ENCODE measurements around the gene INSIG1. TPM values are rescaled to one million over a fixed set of nuclear protein-coding genes. Genes with fewer than 3 reads are reported as not detected.
A peak's percentile ranks its signal among the peaks of the same experiment; 100 is the strongest.

Gene INSIG1
- total RNA-seq, 1 experiment from 2014 or later = 54.7 TPM

GRCh38 chr7:155356323-155357105, 58.8 kb downstream of the INSIG1 start:
- ChIA-PET POLR2A (no interaction called here), RAD21 (ENCODE audit: low non-redundant PET in 1 of 2, low total read pairs in 2 of 2, uncharacterized antibody in 2 of 2, unreplicated experiment in 2 of 2) (interaction anchor here in 1 of 2 experiments (0.6 kb wide), 1 partner anchor 182 kb away, joined by 4 read pairs; no protein-coding TSS in a partner anchor), CTCF (interaction anchor here (0.7 to 3.4 kb wide), 9 partner anchors 8 to 443 kb away, joined by 3 to 21 read pairs (median 4); no protein-coding TSS in a partner anchor)
- no peak overlapping the region for H3K9ac ChIP-seq (ENCODE audit: low read length)
- ATAC-seq = peak; percentile 87
- no peak overlapping the region for H3K27ac ChIP-seq (ENCODE audit: low read depth, low read length)
- H3K4me2 ChIP-seq (ENCODE audit: low read length) = no peak overlapping the region
- peaks cover 8% of the 10 kb centered on the region; the same call in 1 of the 2 replicates for H3K27me3 ChIP-seq (ENCODE audit: insufficient read depth, low read length)
- no peaks in the 10 kb centered on the region for H4K20me1 ChIP-seq (ENCODE audit: insufficient read depth)
- no TSS peak for BruUV-seq (replicated peaks)
- H3K4me3 ChIP-seq (replicated peaks in 1 of 2; ENCODE audit: low read depth in 1 of 2, low read length in 2 of 2) = no peak overlapping the region
- H3K9me2 ChIP-seq (ENCODE audit: insufficient read depth) = no peaks in the 10 kb centered on the region
- H2AFZ ChIP-seq (ENCODE audit: low read depth, low read length, poor library complexity, severe bottlenecking) = no peak overlapping the region
- H3K4me1 ChIP-seq (ENCODE audit: control insufficient read depth in 1 of 2, insufficient read depth in 2 of 2, low read length in 2 of 2) = no peaks in the 10 kb centered on the region
- no peaks in the 10 kb centered on the region for H3K79me2 ChIP-seq (ENCODE audit: insufficient read depth, low read length)
- DNase-seq (ENCODE audit: low read depth, low spot score) = peak; percentile 31
- no peaks in the 10 kb centered on the region for H3K9me3 ChIP-seq (ENCODE audit: control insufficient read depth in 1 of 2, insufficient read depth in 1 of 2, low read depth in 1 of 2, low read length in 2 of 2)
- intact Hi-C loops (cut with micrococcal nuclease) = loop anchor here (1.0 kb wide), 2 partner anchors 429 to 443 kb away; no protein-coding TSS in a partner anchor
- H3K36me3 ChIP-seq (ENCODE audit: control insufficient read depth in 1 of 2, insufficient read depth in 2 of 2, low read length in 2 of 2) = no peaks in the 10 kb centered on the region
- TF ChIP-seq EZH2phosphoT487 (IDR thresholded peaks at IDR 0.05; ENCODE audit: borderline replicate concordance) (no peak), RAD21 (IDR thresholded peaks at IDR 0.05; ENCODE audit: low read depth) (peak; percentile 63), CTCF (IDR thresholded peaks at IDR 0.05 in 2 of 3, conservative IDR thresholded peaks at IDR 0.05 in 1 of 3; ENCODE audit: borderline replicate concordance in 1 of 3, insufficient read depth in 1 of 3, low read depth in 2 of 3, low read length in 2 of 3) (peak; percentile 55 to 66 (median 66))

GRCh38 chr7:155357573-155358041, 59.9 kb downstream of the INSIG1 start:
- no peak overlapping the region for H3K9ac ChIP-seq (ENCODE audit: low read length)
- H2AFZ ChIP-seq (ENCODE audit: low read depth, low read length, poor library complexity, severe bottlenecking) = no peak overlapping the region
- H3K27ac ChIP-seq (ENCODE audit: low read depth, low read length) = no peak overlapping the region
- intact Hi-C loops (cut with micrococcal nuclease) = no loop called here
- no peak overlapping the region for H3K4me3 ChIP-seq (replicated peaks in 1 of 2; ENCODE audit: low read depth in 1 of 2, low read length in 2 of 2)
- CTCF ChIA-PET = interaction anchor here (1.0 to 3.4 kb wide), 6 partner anchors 15 to 444 kb away, joined by 3 to 21 read pairs (median 4); no protein-coding TSS in a partner anchor
- DNase-seq (ENCODE audit: low read depth, low spot score) = no peak
- no peaks in the 10 kb centered on the region for H4K20me1 ChIP-seq (ENCODE audit: insufficient read depth)
- H3K4me1 ChIP-seq (ENCODE audit: control insufficient read depth in 1 of 2, insufficient read depth in 2 of 2, low read length in 2 of 2) = no peaks in the 10 kb centered on the region
- no TSS peak for BruUV-seq (replicated peaks)
- no peaks in the 10 kb centered on the region for H3K9me2 ChIP-seq (ENCODE audit: insufficient read depth)
- peaks cover 5% of the 10 kb centered on the region; the same call in 1 of the 2 replicates for H3K27me3 ChIP-seq (ENCODE audit: insufficient read depth, low read length)
- H3K9me3 ChIP-seq (ENCODE audit: control insufficient read depth in 1 of 2, insufficient read depth in 1 of 2, low read depth in 1 of 2, low read length in 2 of 2) = no peaks in the 10 kb centered on the region
- RAD21 ChIA-PET (ENCODE audit: low non-redundant PET in 1 of 2, low total read pairs in 2 of 2, uncharacterized antibody in 2 of 2, unreplicated experiment in 2 of 2) = no interaction called here
- POLR2A ChIA-PET = no interaction called here
- H3K79me2 ChIP-seq (ENCODE audit: insufficient read depth, low read length) = no peaks in the 10 kb centered on the region
- ATAC-seq = no peak
- no peak overlapping the region for H3K4me2 ChIP-seq (ENCODE audit: low read length)
- H3K36me3 ChIP-seq (ENCODE audit: control insufficient read depth in 1 of 2, insufficient read depth in 2 of 2, low read length in 2 of 2) = no peaks in the 10 kb centered on the region
- TF ChIP-seq JUND (IDR thresholded peaks at IDR 0.05) (no peak), FOSL1 (IDR thresholded peaks at IDR 0.05; ENCODE audit: low read depth) (no peak), REST (IDR thresholded peaks at IDR 0.05; ENCODE audit: low read depth) (no peak), SRF (IDR thresholded peaks at IDR 0.05; ENCODE audit: low read depth) (no peak), SP1 (IDR thresholded peaks at IDR 0.05; ENCODE audit: low read depth) (no peak), CBX3 (IDR thresholded peaks at IDR 0.05; ENCODE audit: low read depth) (no peak), EZH2 (IDR thresholded peaks at IDR 0.05) (no peak), SIN3A (IDR thresholded peaks at IDR 0.05; ENCODE audit: low read depth) (no peak)

Data from HCT116 (cell line).